Hippocampal formation (tissue), 2 donors: Measurements from ENCODE around the gene PRR33.
A peak's percentile ranks its signal among the peaks of the same experiment; 100 is the strongest.
"Not testable (repeated sequence)": the region's sequence is repeated elsewhere in the genome, so short reads cannot be mapped to it uniquely, and the experiment has no call there.

Experiments
- DNase-seq, 2 donors: peaks; one replicate each; lab custom pipeline; 2025; lab: John Stamatoyannopoulos, UW

Gene PRR33

DNA sequence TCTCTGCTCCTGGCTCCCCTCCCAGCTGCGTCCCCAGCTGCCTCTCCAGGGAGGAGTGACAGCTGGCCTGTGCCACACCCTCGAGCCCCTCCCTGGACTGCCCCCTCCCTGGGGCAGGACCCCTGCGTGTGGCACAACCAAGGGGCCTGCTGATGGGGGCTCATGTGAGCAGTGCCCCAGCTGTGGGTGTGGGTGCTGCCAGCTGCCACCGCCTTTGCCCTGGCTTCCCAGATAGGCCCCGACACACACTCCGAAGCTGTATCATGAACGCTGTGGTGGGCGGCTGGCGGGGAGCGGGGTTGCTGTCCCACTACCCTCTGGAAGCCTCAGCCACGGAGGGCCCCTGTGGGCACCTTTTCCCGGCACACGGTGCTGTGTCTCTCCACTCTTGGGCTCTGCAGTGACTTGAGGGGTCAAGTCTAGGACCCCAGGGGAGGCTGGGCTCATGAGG lies 15.8 kb downstream of the PRR33 start:
- DNase-seq = not testable (repeated sequence)

DNA sequence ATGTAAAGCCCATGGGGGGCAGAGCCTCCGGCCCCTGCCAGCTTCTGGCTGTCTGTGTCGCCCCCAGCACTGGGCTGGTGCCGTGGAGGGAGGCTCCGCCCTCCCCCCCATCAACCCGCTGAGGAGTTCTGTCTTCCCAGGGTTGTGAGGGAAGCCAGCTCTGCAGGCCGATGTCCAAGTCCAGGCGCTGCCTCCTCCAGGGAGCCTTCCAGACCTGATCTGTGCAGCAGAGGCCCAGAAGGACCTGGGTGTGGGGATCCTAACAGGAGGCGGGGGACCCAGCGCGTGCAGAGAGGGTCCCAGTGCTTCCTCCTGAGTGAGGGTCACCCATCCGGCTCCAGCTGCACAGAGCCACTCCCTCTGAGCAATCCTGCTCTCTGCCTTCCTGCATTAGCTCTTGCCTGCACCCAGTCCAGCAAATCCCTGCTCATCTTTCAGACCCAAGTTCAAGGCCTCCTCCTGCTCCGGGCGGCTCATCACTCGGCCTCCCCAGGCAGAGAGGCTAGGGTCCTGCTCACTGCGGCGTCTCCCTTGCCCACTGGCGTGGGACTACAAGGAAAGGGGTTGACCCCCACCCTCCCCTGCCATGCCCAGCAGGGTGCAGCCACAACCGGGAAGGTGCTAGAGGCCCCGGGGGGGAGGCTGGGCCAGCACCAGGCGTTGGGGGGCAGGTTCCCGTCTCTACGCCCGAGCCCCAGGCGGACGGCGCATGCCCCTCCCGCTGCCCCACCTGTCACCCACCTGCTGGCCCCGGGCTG lies 16.4 kb downstream of the PRR33 start:
- DNase-seq = no peak

DNA sequence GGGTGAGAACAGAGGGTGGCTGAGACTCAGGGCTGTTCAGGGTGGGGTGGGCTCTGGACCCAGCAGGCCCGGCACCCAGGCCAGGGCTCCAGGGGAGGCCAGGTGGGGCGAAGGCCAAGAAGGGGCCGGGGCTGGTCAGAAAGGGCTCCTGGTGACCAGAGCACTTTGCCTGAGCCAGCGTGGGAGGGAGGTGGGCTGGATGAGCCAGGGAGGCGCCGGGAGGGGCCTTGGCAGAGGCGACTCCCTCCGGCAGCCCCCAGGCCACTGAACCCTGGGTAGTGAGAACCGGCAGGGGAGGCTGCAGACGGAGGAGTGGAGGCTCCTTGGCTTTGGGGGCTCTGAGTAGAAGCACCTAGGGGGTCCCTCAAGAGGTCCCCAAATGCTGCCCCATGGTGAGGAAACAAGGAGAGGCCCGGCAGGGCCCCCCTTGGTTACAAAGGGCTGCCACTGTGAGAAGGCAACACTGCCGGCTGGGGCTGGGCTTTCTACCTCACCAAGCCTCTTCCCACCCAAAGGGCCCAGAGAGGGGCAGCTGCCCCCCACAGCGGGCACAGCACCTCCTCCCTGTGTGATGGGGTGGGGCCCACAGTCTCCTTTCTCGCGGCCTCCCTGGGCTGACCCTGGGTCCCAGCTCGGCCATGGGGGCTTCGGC lies 17.1 kb downstream of the PRR33 start:
- DNase-seq = not testable (repeated sequence)

- not testable (repeated sequence) for DNase-seq
Measured at GRCh38 chr11:1873813-1874150, 17.9 kb downstream of the PRR33 start.

DNA sequence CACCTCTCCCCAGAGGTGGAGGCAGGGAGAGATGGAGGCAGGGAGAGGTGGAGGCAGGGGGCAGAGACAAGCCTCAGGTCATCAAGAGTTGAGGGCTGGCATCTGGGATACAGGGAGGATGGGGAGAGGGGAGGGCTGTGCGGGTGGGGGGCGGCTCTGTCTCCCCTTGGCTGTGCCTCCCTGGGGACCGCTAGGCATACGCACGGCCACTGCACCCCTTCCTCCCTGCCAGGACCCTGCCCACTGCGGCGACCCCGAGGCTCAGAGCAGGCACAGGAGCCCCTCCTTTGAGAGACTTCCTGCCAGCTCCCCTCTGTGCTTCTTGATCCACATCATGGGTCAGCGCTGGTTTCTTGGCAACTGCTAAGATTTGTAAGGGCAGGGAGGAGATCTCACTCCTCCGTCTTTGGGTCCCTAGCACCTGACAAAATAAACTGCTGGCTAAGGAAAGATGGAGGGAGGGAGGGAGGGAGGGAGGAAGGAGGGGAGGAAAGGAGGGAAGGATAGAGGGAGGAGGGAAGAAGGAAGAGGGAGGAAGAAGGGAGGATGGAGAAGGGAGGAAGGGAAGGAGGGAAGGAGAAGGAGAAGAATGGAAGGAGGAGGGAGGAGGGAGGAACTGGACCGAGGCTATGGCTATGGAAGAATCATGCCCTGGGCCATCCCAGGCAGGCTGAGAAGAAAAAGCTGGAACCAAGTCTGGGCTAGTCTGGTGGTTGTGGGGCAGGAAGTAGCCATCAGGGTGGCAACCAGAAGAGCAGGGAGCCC lies 18.5 kb downstream of the PRR33 start:
- DNase-seq = no peak

DNA sequence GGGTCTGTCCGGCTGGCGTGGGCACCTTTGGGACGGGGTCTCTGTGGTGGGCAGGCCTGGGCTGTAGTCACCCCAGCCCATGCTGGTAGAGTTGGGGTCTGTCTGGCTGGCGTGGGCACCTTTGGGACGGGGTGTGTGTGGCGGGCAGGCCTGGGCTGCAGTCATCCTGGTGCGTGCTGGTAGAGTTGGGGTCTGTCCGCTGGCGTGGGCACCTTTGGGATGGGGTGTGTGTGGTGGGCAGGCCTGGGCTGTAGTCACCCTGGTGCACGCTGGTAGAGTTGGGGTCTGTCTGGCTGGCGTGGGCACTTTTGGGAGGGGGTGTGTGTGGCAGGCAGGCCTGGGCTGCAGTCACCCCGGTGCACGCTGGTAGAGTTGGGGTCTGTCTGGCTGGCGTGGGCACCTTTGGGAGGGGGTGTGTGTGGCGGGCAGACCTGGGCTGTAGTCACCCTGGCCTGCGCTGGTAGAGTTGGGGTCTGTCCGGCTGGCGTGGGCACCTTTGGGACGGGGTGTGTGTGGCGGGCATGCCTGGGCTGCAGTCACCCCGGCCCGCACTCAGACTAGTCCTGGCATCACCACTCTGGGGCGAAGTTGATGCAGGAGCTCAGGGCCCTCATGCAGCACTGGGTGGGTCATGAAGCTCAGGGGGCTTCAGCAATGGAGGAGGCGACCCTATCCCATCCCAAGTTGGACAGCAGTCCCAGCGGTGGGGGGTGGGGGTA lies 19.3 kb downstream of the PRR33 start:
- DNase-seq = no peak

DNA sequence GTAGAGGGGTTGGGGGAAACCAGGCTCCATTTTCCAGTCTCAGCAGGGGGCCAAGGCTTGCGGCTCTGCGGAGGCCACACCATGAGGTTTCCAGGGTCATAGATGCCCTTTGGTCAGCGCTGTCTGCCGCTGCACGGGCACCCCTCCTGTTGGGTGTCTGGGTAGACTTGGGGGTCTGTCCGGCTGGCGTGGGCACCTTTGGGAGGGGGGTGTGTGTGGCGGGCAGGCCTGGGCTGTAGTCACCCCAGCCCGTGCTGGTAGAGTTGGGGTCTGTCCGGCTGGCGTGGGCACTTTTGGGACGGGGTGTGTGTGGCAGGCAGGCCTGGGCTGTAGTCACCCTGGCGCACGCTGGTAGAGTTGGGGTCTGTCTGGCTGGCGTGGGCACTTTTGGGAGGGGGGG lies 20.2 kb downstream of the PRR33 start:
- DNase-seq = no peak

DNA sequence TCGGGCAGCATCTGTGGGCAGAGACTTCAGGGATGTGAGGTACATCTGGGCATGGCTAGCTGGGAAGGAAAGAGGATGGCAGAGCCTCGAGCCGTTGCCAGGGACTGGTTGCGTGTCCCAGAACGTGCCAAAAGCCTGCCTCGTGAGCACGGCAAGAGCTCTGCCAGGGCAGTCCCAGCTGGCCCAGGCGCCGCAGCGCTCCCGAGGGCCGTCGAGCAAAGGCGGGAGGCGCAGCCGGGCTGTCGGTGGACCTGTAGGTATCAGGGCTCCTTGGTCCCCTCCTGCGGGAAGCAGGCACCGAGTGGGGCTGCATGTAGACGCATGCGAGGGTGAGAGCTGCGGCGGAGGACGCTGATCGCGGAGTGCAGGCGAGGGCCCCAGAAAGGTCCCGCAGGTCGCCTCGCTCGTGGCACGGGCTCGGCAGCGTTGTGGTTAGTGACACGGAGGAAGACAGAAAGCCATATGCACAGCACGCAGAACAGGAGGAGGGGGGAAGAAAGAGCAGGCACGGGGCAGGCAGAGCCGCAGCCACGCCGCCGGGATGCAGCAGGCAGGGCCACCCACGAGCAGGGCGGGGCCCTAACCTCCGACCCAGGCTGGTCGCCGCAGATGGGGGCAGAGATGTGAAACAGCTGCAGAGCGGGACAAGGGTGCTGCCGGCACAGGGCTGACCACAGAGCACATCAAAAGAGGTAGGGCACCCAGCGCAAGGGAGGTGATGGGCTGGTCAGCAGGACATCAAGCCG lies 20.8 kb downstream of the PRR33 start:
- DNase-seq = no peak

DNA sequence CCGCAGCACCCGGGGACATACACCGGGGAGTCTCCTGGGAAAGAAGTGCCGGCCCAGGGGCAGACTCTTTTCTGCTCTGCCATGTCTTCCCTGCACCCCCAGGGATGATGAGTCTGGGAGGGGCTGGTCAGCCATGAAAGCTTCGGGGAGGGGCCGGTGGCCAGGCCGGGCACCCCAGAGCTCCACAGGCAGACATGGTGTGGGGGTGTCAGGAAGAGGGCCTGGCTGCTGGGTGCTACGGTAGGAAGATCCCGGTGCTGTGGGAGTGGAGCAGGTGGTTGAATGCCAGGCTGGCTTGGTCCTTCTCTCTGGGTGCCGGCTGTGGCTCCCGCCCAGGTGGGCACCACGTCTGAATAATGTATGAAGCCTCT lies 21.4 kb downstream of the PRR33 start:
- DNase-seq = no peak

DNA sequence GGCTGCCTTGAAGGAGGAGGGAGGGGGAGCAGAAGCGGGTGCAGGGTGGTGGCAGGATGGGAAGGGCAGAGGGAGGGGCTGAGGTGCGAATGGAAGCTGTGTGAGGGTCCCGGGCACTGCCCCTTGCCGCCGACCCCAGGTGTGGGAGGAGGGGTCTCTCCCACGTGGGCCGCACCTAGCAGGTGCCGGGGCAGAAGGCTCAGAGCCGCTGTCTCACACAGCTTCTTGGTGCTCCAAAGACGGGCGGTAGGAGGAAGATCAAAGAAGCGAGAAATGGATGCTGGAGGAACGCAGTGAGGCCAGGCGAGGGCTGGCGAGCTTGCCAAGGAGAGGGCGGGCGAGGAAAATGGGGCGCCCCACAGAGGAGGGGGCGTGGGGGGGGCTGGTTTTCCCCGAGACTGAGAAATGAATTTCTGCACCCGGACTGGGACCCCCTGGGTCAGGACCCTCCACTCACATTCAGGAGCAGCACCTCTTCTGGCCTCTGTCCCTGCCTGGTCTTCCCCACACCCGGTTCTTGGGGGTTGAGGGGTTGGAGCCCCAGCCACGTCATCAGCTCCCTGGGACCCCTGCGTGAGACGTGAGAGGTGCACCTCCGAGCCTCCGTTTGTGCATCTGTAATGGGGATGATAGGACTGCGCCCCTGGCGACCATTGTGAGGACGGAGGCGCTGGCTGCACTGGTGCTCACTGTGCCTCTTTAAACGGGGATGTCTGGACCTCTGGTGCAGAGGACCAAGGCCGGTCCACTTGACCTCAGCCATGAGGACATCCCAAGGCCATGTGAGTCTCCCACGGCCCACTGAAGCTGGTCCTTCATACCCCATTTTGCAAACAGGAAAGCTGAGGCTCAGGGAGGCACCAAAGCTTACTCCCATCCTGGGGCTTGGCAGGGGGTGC lies 22.0 kb downstream of the PRR33 start:
- DNase-seq = no peak

DNA sequence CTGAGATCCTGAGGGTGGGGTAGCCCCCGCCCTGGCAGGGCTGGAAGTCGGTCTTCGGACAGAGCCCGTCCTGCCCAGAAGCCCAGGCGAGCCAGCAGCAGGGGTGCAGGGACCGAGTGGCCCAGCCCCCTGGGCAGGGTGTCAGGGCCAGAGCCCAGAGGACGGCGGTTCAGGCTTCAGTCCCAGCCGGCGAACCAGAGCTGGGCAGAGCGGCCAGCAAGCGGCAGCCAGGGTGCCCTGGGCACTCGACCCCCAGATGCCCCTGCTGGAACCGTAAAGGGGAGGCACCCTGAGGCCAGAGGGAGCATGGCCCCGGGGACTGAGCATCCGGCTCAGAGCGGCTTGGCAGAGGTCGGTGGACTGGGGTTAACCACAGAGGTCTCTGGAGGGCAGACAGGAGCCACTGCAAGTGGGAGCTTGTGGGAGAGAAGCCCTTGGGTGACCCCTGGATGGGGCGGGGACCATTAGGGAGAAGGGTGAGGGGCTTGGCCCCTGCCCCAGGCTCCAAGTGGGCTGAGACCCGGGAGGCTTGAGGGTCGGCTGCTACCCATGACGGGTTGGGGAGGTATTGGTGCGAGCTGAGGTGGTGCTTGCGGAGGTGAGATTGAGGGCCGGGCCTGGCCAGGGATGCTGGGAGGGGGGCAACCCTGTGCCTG lies 22.9 kb downstream of the PRR33 start:
- no peak for DNase-seq

DNA sequence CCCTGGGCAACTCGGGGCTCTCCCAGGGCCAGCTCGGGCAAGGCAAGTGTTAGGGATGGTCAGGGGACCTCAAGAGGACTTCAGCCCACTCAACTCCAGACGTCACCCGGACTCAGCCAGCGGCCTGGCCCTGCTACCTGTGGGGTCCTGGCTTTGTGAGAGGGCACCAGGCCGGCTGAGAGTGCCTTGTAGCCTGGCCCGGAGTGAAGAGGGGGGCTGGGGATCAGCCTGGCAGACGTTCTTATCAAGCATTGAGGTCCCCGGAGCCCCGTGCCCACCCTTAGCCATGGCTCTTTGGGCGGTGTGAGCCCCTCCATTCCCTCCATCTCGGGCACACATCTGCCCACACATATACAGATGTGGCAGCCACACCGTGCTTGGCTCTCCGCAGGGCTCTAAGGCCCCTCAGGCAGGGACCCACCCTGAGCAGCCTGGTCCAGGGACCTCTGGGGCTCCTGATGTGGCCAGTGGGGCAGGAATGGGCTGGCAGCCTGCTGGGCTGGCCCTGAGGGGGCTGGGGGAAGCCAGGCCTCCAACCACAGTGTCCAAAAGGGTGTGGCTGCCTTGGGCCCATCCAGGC lies 23.5 kb downstream of the PRR33 start:
- no peak for DNase-seq

- no peak for DNase-seq
Measured at GRCh38 chr11:1867381-1867780, 24.3 kb downstream of the PRR33 start.

DNA sequence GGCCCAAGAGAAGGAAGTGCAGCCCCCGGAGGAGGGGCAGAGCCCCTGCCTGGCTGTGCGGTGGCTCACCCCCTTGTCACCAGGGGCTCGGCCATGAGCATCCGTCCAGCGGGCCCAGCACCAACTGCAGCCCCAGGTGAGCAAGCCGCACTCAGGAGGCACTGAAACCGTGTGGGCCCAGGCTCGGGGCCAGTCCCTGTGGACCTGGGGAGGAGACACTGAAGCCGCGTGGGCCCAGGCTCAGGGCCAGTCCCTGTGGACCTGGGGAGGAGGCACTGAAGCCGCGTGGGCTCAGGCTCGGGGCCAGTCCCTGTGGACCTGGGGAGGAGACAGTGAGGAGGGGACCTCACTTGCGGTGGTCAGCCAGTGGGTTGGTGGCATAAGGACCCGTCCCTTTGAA lies 24.9 kb downstream of the PRR33 start:
- no peak for DNase-seq

GRCh38 chr11:1866226-1866625 lies 25.5 kb downstream of the PRR33 start:
- no peak for DNase-seq

DNA sequence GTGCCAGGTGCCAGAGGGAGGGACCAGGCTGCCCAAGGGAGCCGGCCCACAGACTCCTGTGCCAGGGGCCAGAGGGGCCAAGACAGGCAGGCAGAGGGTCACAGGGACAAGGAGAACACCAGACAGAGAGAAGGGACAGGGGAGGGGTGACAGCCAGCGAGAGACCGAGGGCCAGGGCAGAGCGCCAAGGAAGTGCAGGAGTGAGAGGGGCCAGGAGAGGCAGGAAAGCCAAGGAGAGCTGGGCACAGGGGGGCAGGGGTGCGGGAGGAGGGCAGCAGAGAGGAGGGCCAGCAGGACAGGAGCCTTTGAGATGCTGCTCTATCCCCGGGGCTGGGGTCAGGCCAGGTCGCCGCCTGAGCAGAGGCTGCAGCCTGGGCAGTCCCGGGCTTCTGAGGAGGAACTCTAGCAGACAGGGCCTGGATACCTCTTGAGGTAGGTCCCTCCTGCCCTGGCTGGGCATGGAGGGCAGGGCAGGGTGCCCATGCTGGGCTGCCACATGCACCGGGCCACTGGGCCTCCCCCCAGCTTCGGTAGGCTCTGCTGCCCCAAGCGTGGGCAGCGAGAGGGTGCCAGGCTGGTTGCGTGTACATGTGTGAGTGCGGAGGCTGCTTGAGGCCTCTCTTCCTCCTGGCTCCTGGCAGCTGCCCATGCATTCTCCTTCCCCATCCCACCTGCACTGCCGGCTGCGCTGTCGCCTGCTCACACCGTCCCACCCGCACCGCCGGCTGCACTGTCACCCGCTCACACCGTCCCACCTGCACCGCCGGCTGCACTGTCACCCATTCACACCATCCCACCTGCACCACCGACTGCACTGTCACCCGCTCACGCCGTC lies 26.6 kb downstream of the PRR33 start:
- no peak for DNase-seq

DNA sequence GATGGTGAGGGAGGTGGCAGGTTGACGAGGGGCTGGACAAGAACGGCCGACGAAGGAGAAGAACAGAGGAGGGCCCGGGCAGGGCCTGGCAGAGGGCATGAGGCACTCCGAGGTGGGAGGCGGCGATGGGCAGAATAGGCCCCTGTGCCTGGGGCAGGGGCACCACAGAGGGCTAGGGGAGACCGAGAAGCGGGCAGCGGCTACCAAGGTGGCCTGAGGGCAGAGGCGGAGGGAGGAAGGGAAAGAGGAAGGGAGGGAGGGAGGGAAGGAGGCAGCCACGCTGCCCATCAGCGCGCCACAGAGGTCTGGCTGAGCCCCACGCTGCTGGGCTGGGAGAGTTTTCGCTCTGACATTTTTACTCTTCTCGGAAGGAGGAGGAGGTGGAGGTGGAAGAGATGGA lies 27.5 kb downstream of the PRR33 start:
- DNase-seq = no peak

GRCh38 chr11:1863352-1864216 lies 28.1 kb downstream of the PRR33 start:
- peak; percentile 10 to 28 for DNase-seq
